ENCODE measurements around the gene STIM1.

Gene STIM1

DNA sequence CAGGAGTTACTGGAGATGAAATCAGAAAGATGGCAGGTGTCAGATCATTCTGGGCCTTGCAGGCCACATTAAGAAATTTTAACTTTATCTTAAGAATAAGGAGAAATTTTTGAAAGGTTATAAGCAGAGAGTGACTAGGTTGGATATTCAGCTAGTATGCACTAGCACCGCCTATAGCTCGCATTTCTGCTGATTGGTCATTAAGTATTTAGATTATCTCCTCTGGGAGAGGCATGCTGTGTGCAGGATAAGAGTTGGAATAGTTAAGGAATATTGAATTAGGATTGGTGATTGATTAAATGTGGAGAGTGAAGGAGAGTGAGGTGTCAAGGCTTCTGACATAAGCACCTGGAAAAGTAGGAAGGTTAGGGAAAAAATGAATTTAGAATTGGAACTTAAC is 100.6 kb downstream of the STIM1 start:
- FAIRE-seq, result no peak

GRCh38 chr11:3956748-3957147 is 101.3 kb downstream of the STIM1 start:
- FAIRE-seq, result no peak

DNA sequence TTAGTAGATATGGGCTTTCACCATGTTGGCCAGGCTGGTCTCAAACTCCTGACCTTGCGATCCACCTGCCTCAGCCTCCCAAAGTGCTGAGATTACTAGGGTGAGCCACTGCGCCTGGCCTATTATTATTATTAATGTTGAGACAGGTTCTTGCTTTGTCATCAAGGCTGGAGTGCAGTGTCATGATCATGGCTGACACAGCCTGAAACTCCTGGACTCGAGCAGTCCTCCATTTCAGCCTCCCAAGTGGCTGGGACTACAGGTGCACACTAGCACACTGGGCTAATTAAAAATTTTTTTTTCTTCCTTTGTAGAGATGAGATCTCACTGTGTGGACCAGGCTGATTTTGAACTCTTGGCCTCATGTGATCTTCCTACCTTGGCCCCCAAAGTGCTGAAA is 102.0 kb downstream of the STIM1 start:
- FAIRE-seq, result no peak

DNA sequence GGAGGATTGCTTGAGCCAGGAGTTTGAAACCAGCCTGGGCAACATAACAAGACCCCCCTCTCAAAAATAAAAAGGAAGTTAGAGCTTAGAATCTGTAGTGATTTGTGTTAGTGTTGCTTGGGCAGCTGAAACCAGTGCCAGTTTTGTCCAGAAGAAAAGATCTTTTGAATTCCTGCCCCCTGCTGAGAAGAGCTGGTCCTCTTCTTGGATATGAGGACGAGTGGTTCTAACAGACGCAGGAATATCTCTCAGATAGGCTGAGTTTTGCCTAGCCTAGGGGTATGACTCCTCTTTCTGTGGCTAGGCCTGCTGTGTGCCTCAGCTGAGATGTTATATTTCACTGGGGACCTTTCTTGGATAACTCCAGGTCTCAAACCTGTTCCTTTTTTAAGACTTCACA is 102.8 kb downstream of the STIM1 start:
- no peak for FAIRE-seq

DNA sequence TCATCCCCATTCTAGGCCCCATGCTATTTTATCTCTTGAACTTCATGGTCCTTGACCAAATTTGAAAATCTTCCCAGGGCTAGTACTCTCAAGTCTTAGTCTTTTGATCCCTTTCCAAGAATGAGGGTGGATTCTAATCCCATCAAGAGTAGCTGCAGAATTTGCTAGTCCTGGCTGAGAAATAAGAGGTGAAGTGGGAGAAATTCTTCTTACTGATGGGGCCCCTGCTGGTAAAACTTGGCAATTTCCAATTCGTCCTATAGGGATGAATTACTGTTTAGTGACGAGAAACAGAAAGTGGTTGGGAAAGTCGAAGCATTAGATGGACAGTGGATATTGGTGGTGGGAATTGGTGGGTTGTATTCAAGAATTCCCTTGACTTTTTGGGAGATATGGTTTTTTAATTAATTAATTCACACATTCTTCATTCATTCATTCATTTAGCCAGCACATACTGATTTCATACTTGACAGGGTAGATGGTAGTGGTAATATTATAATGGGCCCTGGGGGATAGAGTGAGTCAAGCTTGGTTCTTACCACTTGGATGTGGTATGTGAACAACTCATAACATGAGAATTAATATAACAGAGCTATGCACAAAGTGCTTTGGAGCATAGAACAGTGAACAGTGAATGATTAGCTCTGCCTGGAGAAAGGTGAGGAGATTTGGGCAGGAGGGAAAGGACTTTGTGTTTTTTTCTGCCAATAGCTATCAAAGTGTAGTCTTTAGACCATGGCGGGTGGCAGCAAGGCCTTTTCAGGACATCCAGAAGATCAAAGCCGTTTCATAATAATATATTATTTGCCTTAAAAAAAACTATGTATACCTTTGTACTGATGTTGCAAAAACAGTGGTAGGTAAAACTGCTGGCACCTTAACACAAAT is 103.8 kb downstream of the STIM1 start:
- no peak for FAIRE-seq

DNA sequence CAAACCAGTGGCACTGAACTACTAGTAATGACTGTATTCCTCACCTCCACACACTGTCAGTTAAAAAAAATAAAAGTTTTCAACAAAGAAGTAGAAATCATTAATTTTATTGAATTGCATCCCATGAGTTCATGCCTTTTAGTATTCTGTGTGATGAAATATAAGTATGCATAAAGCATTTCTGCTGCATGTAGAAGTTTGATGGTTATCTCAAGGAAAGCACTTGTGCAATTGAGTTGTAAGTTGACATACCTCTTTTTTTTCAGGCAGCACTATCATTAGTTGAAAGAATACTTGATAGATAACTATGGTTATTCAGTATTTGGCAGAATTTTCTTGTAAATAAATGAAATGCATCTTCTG is 104.4 kb downstream of the STIM1 start:
- FAIRE-seq, result no peak

DNA sequence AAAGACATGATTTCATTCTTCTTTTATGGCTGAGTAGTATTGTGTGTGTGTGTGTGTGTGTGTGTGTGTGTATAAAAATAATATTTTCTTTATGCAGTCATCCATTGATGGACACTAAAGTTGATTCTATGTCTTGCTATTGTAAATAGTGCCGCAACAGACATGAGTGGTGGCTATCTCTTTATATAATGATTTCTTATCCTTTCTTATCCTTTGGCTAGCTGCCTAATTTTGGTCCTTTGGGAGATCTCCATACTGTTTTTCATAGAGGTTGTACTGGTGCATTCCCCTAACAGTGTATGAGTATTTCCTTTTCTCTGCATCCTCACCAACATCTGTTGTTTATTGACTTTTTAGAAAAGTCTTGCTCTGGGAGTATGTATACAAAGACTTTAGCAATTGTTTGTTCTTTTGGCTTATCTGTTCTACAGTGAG is 107.0 kb downstream of the STIM1 start:
- no peak for FAIRE-seq

DNA sequence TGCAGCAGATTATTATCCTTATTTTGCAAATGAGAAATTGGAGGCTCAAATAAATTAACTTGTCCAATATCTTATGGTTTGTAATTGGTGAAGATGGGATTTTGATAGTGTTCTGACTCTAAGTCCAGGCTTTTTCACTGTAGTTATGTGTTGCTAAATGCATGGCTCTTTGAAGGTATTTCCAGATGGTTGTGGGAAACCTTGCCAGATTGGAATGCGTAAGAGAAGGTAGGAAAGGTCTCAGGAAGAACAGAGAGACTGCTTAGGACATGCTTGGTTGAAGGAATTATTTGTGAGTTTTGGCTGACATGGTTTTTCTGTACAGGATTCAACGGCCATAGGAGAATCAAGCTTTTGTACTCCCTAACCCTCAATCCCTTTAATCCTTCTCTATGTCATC is 108.6 kb downstream of the STIM1 start:
- no peak for FAIRE-seq

- FAIRE-seq, result no peak
Observed at GRCh38 chr11:3964935-3965604, 109.6 kb downstream of the STIM1 start.

GRCh38 chr11:3967695-3968094 is 112.2 kb downstream of the STIM1 start:
- no peak for FAIRE-seq

- FAIRE-seq, result no peak
Observed at GRCh38 chr11:3969200-3969599, 113.7 kb downstream of the STIM1 start.

DNA sequence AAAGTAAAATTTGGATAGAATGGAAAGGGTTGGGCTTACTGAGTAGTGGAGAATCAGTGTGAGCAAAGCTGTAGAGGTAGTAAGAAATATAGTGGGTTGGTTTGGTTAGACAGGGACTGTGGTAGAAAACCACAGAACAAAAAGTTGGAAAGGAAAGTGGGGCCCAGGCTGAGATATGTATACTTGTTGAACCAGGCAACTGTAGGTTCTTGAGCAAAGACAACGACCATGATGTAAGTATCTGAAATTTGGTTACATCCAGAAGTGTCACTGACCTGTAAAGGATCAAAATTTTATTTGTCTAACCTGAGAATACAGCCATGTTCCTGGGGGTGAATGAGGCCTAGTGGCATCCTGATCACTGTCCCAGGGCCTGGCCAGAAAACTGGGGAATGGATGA is 114.1 kb downstream of the STIM1 start:
- no peak for FAIRE-seq

DNA sequence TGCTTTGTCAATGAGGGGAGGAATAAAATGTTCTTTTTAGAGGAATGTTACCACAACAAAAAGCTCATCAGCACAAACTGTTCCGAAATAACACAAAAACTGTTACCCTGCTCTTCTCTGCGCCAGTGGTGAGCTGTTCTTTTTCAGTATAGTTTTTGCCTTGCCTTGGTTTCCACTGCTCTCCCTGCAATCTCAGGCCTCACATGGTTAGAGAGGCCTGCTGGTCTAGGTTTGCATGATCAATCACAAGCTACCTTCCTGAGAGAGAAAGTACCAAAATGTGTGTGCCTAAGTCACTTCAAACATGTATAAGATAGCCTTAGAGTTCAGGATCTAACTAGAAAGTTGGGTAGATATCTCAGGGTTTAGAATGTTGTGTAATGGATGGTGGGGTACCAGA is 114.6 kb downstream of the STIM1 start:
- no peak for FAIRE-seq

DNA sequence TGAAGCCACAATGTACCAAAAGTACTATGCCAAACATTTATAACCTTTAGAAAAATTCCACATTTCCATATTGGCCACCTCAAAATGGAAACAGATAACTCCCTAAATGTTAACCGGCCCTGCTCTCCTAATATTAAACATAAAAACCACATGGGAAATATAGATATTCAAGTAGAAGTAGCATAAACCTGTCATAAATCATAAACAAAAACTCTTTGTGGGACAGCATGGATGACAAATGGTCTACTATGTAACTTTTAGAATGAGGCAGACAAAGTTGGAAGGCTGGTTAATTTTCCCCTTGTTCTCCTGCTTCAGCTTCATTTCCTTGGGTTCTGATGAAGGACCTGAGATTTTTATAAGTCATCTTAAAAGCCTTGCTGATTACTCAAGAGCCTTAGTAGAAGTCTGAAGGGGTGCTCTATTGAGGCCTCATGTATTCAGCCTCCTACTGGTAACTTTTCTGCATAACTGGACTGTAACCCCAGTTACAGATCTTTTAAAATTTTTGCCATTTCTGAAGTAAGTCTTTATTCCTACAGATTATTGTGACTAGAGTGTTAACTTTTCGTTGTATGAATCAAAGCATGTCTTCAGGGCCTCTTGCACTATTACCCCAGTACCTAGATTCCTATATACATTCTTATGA is 116.4 kb downstream of the STIM1 start:
- no peak for FAIRE-seq

- FAIRE-seq, result no peak
Observed at GRCh38 chr11:3972431-3972830, 117.0 kb downstream of the STIM1 start.

GRCh38 chr11:3977078-3977477 is 121.6 kb downstream of the STIM1 start:
- FAIRE-seq, result no peak

GRCh38 chr11:3981084-3981633 is 125.7 kb downstream of the STIM1 start:
- FAIRE-seq, result no peak

GRCh38 chr11:3982431-3982830 is 127.0 kb downstream of the STIM1 start:
- no peak for FAIRE-seq

DNA sequence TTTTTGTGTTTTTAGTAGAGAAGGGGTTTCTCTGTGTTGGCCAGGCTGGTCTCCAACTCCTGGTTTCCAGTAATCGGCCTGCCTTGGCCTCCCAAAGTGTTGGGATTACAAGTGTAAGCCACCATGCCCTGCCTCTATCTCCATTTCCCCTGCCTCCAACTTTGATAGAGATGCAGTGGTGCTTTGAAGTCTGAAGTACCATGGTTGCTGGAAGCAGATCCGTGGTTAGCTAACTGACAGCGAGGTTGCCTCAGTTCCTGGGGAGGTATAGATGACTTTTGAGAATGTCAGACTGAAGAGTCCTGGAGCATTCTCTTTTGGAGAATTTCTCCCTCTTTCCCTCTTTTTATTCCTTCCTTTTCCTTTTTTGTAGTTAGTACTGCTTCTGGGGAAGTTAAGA is 127.6 kb downstream of the STIM1 start:
- FAIRE-seq, result no peak

- no peak for FAIRE-seq
Observed at GRCh38 chr11:3984896-3985295, 129.4 kb downstream of the STIM1 start.

- FAIRE-seq, result no peak
Observed at GRCh38 chr11:3985631-3986030, 130.2 kb downstream of the STIM1 start.

DNA sequence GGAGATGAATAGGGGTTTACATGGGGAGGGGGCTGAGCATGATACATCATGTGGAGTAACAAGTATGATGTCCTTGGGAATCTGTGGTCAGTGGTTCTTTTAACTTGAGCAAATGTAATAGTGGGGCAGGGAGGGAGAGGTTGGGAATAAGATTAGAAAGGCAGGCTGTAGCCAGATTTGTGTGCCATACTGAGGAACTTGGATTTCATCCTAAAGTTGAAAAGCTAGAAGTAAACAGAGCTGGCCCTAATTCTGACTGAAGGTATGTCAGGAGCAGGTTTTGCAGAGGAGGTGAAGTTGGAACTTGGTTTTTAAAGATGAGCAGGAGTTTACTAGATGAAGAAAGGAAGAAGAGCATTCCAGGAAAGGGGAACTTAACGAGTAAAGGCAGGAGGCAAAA is 130.8 kb downstream of the STIM1 start:
- no peak for FAIRE-seq

- no peak for FAIRE-seq
Observed at GRCh38 chr11:3989276-3989920, 133.9 kb downstream of the STIM1 start.

Measured in G401.6 (cell line).